HL-60/S4 treated with retinoic acid at 250 ng/mL for 4 days and 3 days (cell line): ENCODE data around the gene TYRO3.
"Not testable (repeated sequence)": the region's sequence is repeated elsewhere in the genome, so short reads cannot be mapped to it uniquely, and the experiment has no call there.

Experiments used
- in situ Hi-C: fragments of 300-500 bp; cut with MboI; formaldehyde crosslinking; loops from 2 replicates; pipeline ENCODE4 v1.7.0; 2022; ENCODE audit warnings: low sequenced_read_pairs

TYRO3 gene

DNA sequence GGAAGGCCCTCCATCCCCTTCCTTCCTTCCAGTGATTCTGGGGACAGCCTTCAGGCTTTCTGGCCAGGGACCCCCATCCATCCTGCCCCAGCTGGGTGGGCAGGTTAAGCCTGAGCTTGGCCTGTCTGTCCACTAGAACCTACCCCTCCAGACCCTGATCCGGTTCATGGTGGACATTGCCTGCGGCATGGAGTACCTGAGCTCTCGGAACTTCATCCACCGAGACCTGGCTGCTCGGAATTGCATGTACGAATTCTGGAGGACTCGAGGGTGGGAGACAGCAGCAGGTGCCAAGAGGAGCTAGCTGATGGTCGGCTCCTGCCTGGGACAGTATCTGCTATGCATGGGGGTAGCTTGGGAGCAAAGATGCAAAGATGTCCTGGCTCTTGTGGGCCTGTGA is 13.9 kb downstream of the TYRO3 start:
- in situ Hi-C loops: no loop called here

DNA sequence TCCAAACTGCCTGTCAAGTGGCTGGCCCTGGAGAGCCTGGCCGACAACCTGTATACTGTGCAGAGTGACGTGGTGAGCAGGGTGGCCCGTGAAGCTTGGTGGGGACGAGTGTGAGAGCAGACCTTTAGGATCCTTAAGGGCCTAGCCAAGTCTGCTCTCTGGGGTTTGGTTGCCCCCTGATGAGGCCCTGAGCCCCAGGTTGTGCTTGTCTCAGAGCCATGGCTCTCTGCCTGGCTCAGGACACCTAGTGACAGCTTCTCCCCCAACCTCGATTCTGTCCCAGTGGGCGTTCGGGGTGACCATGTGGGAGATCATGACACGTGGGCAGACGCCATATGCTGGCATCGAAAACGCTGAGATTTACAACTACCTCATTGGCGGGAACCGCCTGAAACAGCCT is 14.4 kb downstream of the TYRO3 start:
- in situ Hi-C loops: no loop called here

DNA sequence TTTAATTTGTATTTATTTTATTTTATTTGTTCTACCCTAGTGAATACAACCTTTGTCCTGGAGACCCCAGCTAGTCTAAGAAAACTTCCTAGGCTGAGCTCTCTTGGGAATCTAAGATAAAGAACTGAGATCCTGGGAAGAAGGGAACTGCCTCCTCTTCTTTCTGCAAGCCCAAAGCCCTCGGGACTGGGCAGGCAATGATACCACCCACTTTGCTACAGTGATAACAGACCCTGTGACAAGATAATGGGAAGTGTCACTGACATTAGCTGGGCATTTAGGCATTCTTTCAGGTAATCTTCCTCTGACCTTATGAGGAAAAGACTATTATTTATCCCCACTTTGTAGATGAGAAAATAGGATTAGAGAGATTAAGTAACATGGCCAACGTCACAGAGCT is 15.1 kb downstream of the TYRO3 start:
- in situ Hi-C loops: no loop called here

DNA sequence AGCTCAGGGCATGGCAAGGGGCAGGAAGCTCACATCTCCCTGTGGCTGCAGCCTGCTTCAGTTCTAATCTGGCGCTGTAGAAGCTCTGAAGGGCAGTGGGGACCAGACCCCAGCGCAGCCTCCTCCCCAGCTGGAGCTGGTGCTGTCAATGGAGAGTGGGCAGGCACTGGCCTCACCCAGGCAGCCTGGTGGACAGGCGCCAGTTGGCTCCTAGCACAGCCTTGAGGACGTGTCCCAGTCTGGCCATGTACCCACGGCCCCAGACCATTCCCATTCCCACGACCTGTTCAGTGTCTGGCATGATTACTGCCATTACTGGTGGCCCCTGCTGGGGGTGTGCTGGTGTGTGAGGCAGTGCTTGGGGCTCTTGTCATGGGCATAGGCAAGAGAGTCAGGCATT is 16.3 kb downstream of the TYRO3 start:
- in situ Hi-C loops: no loop called here

DNA sequence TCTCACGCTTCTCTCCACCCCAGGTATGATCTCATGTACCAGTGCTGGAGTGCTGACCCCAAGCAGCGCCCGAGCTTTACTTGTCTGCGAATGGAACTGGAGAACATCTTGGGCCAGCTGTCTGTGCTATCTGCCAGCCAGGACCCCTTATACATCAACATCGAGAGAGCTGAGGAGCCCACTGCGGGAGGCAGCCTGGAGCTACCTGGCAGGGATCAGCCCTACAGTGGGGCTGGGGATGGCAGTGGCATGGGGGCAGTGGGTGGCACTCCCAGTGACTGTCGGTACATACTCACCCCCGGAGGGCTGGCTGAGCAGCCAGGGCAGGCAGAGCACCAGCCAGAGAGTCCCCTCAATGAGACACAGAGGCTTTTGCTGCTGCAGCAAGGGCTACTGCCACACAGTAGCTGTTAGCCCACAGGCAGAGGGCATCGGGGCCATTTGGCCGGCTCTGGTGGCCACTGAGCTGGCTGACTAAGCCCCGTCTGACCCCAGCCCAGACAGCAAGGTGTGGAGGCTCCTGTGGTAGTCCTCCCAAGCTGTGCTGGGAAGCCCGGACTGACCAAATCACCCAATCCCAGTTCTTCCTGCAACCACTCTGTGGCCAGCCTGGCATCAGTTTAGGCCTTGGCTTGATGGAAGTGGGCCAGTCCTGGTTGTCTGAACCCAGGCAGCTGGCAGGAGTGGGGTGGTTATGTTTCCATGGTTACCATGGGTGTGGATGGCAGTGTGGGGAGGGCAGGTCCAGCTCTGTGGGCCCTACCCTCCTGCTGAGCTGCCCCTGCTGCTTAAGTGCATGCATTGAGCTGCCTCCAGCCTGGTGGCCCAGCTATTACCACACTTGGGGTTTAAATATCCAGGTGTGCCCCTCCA is 19.1 kb downstream of the TYRO3 start:
- in situ Hi-C loops: no loop called here

DNA sequence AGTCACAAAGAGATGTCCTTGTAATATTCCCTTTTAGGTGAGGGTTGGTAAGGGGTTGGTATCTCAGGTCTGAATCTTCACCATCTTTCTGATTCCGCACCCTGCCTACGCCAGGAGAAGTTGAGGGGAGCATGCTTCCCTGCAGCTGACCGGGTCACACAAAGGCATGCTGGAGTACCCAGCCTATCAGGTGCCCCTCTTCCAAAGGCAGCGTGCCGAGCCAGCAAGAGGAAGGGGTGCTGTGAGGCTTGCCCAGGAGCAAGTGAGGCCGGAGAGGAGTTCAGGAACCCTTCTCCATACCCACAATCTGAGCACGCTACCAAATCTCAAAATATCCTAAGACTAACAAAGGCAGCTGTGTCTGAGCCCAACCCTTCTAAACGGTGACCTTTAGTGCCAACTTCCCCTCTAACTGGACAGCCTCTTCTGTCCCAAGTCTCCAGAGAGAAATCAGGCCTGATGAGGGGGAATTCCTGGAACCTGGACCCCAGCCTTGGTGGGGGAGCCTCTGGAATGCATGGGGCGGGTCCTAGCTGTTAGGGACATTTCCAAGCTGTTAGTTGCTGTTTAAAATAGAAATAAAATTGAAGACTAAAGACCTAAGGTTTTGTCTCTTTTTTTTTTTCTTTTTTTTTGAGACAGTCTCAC is 19.8 kb downstream of the TYRO3 start:
- in situ Hi-C loops: no loop called here

DNA sequence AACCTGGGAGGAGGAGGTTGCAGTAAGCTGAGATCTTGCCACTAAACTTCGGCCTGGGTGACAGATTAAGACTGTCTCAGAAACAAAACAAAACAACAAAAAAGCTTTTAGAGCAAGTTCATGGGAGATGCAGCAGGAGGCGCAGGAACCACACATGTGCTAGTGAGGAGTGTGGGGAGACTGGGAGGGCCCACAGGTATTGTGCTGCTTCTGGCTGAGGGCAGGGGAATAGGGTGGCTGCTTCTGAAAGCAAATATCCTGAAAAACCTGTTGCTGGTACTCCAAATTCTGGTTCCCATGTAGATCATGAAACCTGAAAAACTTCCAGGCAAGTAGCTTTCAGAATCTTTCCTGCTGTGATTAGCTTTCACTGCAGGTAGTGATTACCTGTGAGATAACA is 22.1 kb downstream of the TYRO3 start:
- in situ Hi-C loops: no loop called here

DNA sequence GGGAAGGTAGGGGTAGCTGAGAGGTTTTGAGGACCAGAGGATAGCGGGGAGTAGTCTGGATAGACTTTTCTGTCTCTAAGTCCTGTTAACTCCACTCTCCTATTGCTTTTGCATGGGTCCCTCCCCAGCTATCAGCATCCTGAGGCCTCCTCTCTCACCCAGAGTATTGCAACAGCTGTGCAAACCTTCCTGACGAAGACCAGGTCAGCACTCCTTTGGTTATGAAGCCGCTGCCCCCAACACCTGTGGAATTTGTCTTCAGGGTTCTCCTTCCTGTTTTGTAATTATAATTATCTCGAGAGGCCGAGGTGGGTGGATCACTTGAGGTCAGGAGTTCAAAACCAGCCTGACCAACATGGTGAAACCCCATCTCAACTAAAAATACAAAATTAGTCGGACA is 24.8 kb downstream of the TYRO3 start:
- in situ Hi-C loops: no loop called here

DNA sequence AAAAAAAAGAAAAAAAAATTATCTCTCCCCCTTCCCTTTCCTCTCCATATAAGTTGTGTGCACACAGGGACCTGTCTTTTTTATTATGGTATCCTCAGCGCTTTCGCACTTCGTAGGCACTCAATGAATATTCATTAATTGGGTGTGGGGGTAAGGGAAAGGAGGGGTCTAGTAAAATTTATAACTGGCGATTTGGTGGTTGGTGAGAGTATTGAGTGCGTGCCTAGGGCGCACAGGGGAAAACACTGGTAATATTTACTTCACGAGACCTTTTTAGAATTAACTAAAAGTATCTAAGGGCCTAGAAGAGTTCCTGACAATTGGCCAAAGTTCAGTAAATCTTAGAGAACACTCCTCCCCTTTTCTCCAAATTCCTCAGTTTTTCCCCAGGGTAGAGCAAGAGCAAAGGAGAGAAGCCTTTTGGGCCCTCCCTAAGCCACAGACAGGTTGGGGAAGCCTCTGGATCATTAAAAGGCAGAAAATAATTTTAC is 25.7 kb downstream of the TYRO3 start:
- in situ Hi-C loops: no loop called here

DNA sequence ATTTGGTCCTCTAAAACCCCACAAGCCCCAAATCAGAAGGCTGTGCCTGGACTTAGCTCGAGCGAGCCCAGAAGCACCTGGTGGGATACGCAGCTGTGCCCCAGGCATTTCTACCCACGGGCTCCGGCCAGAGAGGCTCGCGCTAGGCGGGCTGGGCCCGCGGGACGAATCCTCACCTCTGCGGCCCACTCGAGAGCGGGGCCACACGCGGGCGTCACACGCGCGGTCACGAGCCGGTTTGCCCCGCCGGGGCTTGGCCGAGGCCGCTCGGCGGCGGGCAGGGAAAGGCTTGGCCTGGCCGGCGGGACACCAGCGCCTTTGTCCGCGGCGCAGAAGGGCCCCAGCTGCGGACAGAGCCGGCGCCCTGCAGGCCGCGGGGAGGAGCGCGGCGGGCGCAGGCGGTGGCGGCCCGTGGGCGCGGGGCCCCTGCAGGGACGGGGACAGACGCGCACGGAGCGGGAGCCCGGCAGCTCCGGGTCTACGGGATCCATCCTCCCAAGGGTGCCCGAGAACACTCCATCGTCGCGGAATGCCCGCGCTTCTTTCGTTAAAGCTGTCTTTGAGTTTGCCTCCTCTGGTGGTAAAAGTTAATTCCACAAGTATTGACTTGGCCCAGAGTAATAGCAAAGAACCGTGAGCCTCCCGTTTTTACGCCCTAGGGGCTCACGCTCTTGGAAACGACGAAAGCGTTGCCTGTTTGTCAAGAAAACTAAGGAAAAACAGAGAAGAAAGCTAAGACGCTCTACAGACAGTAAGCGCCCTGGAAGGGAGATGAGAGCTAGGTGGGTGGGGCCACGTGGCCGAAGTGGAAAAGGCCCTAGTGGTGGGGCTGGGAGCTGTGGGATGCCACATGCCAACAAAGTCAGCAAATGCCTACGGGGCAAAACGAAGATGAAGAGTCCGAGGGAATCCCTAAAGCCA is 26.4 kb downstream of the TYRO3 start:
- in situ Hi-C loops: no loop called here

DNA sequence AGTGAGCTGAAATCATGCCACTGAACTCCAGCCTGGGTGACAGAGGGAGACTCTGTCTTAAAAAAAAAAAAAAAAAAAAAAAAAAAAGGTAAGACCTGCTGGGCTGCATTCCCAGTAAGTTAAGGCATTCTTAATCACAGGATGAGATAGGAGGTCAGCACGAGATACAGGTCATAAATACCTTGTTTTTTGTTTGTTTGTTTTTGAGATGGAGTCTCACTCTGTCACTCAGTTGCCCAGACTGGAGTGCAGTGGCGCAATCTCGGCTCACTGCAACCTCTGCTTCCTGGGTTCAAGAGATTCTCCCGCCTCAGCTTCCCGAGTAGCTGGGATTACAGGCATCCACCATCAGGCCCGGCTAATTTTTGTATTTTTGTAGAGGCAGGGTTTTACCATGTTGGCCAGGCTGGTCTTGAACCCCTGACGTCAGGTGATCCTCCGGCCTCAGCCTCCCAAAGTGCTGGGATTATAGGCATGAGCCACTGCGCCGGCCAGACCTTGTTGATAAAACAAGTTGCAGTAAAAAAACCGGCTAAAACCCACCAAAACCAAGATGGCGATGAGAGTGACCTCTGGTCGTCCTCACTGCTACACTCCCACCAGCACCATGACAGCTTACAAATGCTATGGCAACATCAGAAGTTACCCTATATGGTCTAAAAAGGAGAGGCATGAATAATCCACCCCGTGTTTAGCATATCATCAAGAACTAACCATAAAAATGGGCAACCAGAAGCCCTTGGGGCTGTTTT is 27.7 kb downstream of the TYRO3 start:
- in situ Hi-C loops: not testable (repeated sequence)

DNA sequence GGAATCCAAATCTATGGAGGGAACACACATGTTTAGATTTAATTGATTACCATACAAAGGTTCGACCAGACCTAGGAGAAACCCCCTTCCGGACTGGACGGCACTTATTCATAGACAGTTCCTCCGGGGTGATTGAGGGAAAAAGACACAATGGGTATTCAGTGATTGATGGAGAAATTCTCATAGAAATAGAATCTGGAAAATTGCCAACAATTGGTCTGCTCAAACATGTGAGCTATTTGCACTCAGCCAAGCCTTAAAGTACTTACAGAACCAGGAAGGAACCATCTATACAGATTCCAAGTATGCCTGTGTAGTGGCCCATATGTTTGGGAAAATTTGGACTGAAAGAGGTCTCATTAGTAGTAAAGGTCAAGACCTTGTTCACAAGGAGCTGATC is 30.0 kb downstream of the TYRO3 start:
- in situ Hi-C loops: not testable (repeated sequence)

DNA sequence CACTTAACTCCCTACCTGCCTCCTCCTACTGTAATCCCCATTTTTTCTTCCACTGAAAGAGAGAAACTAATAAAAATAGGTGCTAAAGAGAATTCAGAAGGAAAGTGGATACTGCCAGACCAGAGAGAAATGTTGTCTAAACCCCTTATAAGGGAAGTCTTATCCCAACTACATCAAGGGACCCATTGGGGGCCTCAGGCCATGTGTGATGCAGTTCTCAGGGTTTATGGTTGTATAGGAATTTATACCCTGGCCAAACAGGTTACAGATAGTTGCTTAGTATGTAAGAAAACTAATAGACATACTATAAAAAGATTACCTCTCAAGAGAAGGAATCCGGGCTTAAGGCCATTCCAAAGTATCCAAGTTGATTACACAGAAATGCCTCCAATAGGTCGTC is 30.6 kb downstream of the TYRO3 start:
- in situ Hi-C loops: not testable (repeated sequence)

DNA sequence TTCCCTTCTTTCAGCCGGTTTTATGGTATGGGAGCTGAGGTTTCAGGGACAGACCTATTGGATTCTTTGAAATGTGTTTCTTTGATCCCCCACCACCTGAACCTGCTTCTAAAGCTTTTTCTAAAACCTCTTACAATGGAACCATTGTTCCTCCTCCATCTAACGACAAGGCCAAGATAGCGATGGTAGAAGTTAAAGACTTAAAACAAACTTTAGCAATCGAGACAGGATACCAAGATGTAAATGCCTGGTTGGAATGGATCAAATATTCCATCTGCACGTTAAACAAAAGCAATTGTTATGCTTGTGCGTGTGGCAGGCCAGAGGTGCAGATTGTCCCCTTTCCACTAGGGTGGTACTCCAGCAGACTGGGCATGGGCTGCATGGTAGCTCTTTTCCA is 32.2 kb downstream of the TYRO3 start:
- in situ Hi-C loops: not testable (repeated sequence)

DNA sequence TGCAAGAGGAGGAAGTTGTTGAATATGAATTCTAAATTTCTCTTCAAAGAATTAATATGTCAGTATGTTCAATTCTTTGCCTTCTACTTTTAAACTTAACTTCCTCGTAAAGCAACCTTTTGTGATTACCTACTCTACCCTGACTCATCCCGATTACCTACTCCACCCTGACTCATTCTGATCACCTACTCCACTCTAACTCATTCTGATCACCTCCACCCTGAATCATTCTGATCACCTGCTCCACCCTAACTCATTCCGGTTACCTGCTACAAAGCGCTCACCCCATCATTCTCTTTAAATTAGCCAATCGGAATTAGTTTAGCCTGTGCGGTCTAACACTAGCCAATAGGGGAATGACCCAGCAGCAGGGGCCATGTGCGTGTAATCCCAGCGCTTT is 33.7 kb downstream of the TYRO3 start:
- in situ Hi-C loops: not testable (repeated sequence)

DNA sequence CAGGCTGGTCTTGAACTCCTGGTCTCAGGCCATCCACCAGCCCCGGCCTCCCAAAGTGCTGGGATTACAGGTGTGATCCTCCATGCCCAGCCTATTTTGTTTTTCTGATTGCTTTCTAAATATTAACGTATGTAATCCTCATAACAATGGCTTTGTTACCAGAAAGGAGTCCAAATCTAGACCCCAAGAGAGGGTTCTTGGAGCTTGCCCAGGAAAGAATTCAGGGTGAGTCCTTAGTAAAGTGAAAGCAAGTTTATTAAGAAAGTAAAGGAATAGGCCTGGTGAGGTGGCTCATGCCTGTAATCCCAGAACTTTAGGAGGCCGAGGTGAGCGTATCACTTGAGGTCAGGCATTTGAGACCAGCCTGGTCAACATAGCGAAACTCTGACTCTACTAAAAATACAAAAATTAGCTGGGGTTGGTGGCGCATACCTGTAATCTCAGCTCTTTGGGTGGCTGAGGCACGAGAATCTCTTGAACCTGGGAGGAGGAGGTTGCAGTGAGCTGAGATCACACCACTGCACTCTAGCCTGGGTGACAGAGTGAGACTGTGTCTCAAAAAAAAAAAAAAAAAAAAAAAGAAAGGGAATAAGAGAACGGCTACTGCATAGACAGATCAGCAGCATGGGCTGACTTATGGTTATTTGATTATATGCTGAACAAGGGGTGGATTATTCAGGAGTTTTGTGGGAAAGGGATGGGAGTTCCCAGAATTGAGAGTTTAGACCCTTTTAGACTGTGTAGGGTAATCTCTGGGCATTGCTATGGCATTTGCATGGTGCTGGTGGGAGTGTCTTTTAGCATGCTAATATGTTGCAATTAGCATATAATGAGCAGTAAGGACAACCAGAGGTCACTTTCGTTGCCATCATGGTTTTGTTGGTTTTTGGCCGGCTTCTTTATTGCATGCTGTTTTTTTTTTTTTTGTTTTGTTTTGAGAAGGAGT is 36.1 kb downstream of the TYRO3 start:
- in situ Hi-C loops: no loop called here

DNA sequence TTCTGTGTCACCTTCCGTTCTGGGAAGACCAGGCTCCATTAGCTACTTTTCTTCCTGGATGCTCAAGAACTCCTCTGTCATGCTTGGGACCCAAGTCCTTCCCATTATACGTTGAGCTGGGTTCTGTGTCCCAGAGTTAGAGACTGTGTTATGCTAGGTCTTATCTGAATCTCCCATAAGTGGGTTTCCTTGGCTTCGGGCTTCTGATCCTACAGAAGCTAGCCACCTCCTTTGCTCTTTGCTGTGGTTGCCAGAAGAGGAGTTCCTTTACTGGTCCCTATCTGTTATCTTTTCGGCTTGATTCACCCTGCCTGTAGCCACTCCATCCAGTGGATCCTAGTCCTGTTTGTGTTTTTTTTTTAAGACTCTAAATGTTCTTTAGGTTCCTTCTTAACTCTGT is 38.0 kb downstream of the TYRO3 start:
- in situ Hi-C loops: no loop called here

DNA sequence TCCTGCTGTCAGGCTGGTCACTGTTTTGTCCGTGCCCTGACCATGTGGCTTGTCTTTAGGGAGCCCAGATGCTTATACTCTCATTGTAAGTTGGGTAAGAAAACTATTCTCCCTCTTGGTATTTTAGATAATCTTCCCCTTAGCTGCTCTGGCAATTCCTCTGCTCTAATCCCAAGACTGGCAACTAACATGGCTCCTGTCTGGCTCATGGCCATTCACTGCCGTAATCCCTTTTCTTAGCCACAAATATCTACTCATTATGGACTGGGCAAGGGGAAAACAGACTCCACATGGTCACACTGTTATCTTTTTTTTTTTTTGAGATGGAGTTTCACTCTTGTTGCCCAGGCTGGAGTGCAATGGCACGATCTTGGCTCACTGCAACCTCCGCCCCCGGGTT is 38.8 kb downstream of the TYRO3 start:
- in situ Hi-C loops: no loop called here

DNA sequence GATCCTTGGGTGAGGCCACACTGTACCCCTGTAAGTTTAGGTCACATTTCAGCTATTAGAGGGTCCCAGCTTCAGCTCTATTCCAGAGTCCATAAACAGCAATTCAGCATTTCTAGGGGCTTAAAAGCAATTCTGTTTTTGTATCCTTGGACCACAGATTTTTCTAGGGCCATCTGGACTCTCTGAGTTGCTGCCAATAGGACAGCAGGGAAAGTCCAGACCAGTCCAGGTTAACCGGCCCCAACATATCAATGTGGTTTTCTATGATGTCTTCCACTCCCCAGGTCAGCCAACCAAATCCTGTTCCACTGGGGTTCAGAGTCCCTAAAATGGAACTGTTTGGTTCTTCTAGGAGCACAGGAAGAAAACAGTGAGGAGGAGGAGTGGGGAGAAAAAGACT is 40.0 kb downstream of the TYRO3 start:
- in situ Hi-C loops: no loop called here
